Skin of body (tissue), 2 donors: ENCODE results near the gene TSPAN4. TPM values are rescaled to one million over a fixed set of nuclear protein-coding genes. Genes with fewer than 3 reads are reported as not detected.

Experiments
- DNase-seq: peaks from one replicate; lab custom pipeline; 2025; lab: John Stamatoyannopoulos, UW
- total RNA-seq: library from RNA; depleted of rRNA; stranded (reverse); fragments of >200 nt; gene quantifications from one replicate; pipeline ENCODE4 v1.2.3, GENCODE V29; 2014

TSPAN4 gene
- total RNA-seq, 1 donor from 2014 or later, result 35.8 TPM

DNA sequence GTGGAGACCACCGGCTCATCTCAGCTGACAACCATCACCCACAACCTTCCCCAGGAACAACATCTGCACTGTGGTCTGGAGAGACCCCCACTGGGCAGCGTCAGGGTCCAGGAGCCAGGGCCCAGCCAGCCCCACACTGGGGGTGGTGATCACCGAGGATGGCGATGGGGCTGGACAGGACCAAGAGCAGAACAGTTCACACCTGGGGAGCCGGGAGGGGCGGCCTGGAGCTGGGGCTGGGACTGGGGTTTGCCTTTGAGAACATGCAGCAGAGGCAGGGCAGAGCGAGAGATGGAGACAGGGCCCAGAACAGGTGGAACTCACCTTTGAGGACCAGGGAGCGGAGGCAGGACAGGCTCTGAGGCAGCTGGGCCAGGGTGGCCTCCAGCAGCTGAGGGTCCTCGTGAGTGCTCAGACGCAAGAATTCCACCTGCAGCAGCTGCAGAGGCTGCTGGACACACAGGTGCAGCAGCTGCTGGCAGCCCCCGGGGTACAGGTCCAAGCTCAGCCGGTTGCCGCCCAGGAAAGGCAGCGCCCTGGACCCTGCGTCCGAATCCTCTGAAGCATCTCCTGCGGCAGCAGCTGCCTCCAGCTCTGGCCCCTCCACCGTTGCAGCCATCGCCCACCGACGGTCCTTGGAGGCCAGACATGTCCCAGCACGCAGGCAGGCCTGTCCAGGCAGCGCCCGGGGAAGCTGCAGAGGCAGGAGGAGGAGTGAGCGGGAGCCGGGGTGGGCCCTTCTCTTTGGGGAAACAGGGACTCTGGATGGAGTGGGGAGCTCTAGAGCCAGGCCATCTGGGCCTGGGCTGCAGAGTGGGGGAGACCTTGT, 38.7 kb upstream of the TSPAN4 start:
- no peak for DNase-seq

DNA sequence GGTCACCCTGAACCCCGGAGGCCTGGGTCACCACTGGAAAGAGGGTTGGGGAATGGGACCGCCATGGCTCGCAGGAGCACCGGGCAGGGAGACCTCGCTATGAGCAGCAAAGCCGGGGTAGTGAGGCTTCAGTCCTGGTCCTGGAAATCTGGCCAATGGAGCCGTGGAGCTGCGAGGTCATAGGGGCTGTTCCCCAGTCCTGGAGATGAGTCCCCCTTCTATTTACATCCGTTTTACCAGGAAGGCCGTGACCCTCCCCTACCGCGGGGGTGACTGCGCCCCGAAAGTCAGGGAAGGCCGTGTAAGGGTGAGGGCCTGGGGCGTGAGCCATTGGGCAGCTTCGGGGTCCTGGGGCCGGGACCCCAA, 38.1 kb upstream of the TSPAN4 start:
- no peak for DNase-seq

DNA sequence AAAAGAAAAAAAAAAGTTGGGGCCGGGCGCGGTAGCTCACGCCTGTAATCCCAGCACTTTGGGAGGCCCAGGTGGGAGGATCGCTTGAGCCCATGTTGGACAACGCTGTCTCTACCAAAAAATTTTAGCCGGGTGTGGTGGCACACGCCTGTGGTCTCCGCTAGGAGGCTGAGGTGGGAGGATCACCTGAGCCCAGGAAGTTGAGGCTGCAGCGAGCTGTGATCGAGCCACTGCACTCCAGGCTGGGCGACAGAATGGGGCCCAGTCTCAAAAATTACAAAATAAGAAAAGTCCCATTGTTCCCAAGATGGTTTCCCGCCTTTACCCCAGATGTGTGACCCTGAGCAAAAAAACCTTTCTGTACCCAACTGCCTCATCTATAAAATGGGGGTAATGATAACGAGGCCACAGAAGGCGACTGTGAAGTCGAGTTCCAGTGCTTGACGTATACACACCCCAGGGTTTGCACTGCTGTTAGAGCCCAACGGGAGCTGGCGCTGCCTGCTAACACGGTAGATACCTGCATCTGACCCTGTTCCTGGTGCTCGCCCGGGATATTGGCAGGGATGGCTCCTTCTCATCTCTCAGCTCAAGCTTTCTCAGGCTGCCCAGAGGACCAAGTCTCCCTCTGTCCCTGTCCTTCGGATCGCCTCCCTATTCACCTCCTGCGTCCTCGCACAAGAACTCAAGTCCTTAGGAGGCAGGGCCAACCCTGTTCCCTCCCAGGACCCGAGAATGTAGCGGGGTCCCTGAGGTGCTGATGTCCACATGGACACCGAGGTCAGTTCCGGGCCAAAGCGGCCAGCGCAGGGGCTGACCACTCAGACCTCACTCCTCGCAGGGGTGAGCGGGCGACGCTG, 34.0 kb upstream of the TSPAN4 start:
- DNase-seq, result no peak

DNA sequence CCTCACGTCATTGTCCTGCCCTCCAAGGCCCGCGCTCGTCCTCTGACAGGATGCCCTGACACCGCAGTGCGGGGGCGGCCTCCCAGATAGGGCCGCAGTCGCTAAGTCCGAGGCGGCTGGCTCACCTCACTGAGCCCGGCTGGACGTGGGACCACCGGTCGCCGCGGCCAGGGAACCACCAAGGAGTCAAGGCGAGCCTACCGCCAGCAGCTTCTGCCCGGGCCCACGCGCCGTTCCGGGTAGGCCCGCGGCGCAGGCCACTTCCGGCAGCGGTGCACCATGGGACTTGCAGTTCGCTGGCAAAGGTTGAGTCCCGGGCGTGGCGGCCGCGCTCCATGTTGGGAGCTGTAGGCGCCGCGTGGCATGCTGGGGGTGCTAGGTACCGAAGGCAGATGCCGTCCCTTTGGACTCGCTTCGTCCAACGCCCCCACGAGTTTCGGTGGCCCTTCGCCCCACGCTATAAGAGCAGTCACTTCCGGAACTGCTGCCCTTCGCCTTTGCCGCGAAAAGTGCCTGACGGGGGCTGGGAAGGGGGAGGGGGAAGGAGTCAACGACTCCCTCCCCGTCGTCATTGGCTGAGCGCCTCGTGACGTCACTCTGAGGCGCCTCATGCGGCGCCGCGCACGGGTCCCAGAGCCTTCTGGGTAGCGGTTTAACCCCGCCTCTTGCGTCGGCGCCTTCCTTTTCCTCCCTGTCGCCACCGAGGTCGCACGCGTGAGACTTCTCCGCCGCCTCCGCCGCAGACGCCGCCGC, 33.2 kb upstream of the TSPAN4 start, which contains the start of gene RPLP2:
Gene RPLP2, plus strand, starts transcription at position 681 of the 753 bp plus-strand sequence. CDS start 268 bp downstream, outside the sequence.
- peak; percentile 99 for DNase-seq

DNA sequence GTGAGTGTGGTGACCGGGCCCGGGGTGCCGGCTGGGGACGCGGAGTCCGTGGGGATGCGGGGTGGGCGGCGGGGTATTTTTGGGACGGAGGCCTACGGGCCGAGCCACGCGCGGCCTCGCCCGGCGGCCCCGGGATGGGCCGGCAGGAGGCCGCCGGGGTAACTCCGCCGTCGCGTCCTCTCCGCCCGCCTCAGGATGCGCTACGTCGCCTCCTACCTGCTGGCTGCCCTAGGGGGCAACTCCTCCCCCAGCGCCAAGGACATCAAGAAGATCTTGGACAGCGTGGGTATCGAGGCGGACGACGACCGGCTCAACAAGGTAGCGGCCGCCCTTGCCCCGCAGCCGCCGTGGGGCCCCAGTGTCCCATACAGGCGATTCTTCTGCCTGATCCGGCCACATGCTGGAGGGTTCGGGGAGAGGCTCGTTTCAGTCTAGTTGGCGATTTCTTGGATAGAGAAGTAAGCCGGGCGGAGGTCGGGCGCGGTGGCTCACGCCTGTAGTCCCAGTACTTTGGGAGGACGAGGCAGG, 32.5 kb upstream of the TSPAN4 start:
- no peak for DNase-seq

DNA sequence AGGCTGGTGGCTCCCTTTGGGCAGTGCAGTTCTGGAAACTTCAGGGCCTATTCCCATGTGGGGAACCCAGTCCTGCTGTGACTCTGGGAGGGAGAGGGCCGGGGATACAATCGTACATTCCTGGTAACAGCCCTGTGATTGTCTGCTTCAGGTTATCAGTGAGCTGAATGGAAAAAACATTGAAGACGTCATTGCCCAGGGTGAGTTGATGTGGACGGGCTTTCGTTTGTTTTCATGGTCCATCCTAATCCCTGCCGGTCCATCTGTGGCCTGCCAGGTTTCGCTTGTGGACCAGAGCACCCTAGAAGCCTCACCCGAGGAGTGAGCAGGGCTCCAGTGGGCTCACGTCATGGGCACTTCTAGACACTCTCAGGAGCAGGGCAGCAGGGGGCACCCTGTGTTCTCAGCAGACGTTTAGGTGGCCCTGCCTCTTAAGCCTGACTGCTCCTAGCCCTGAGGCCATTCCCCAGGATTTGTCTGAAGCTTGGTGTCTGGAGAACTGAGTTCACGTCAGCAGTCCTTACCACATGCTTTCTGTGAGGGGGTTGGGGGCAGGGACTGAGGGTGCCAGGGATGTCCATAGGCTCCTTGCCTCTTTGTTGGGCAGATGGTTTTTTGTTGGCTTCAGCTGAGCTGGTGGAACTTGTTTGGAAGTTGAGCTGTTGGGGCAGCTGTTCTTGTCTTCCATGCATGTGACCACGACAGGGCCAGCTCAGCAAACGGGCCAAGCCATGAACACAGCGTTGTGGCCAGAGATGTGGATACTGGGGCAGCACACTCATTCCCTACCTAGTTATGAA, 31.0 kb upstream of the TSPAN4 start:
- no peak for DNase-seq

DNA sequence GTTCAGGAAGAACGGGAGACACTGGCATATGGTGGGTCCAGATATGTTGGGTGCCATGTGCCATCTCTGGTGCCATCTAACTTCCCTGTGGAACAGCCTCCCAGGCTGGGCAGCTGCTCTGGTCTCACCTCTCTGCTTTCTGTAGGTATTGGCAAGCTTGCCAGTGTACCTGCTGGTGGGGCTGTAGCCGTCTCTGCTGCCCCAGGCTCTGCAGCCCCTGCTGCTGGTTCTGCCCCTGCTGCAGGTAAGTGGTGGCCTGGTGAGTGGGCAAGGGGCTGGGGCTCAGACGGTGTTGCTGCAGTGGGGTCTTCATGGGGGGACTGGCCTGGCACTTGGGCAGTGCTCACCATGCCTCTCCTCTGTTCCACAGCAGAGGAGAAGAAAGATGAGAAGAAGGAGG, 30.3 kb upstream of the TSPAN4 start:
- no peak for DNase-seq

DNA sequence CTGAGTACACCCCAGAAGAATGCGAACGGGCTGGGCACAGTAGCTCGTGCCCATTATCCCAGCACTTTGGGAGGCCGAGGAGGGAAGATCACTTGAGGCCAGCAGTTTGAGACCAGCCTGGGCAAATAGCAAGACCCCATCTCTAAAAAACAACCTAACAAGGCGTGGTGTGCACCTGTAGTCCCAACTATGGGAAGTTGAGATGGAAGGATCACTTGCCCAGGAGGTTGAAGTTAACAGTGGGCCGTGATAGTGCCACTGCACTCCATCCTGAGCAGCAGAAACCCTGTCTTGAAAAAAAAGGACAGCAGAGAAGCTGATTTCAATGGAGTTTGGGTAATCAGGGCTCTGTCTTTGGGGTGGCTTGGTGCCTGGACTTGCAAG, 29.6 kb upstream of the TSPAN4 start:
- DNase-seq, result no peak

DNA sequence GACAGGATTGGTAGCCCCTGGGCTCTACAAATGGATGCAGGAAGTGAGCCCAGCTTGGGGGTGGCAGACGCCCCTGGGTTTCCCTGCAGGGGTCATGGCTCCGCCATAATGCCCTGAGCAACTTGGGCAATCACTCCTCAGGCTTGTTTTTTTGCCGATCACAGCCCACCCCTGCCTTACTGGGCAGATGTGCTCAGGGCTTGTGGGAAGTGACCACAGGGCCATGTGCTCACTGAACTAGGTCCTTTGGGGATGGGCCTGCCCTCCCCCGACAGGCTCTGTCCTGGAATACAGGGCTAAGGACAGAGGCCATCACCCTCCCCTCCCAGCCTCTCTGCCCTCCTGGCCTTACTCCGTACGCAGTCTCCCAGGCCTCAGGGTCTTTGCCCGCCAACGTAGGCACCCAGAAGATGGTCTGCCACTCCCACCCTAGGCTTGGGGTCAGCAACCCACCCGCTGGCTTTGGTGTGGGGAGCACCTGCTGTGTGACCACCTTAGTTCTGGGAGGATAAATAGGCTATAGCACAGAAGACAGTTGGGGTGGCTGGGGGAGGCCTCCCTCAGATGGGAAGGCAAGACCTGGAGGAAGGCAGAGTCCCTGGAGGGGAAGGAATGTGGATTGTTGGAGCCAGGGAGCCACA, 29.1 kb upstream of the TSPAN4 start:
- DNase-seq, result no peak

DNA sequence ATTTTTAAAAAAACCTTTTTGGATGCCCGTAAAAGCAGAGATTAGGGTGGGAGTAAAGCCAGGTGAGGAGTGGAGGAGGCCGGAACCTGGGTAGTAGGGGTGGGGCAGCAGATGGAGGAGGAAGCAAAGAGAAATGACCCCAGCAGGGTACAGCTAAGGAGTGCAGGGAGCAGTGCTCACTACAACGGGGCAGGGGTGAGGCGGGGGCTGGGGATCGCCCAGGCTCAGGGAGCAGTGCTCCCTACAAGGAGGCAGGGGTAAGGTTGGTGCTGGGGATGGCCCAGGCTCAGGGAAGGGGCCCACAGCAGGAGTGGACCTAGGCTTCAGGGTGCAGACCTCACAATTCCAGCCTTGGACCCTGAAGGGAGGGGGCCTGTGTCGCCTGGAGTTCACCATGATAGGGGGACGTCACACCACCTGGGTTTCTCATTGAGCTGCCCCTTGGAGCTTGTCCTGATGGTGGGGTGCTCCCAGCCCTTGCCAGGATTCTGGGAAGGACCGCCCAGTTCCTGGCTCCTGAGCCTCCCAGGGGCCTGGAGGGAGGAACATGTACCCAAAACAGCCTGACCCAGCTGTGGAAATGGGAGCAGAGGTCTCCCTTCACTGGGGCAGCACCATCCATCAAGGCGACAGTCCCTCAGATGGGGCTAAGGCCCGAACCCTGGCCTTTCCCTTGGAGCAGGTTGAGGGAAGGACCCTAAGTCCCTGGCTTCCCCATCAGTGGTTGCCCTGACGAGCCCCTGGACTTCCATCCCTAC, 26.8 kb upstream of the TSPAN4 start:
- DNase-seq, result no peak

DNA sequence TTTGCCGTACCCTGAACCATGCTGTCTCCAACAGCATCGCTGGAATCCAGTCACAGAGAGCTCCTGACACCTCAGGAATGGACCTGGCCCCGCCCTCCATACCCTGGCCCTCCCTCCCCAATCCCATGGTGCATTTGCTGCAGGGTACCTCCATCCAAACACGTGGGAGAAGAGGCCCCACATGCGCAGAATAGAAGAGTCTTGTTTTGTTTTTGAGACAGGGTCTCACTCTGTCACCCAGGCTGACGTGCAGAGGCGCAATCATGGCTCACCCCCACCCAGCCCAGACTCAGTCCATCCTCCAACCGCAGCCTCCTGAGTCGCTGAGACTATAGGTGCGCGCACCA, 26.2 kb upstream of the TSPAN4 start:
- DNase-seq, result no peak

DNA sequence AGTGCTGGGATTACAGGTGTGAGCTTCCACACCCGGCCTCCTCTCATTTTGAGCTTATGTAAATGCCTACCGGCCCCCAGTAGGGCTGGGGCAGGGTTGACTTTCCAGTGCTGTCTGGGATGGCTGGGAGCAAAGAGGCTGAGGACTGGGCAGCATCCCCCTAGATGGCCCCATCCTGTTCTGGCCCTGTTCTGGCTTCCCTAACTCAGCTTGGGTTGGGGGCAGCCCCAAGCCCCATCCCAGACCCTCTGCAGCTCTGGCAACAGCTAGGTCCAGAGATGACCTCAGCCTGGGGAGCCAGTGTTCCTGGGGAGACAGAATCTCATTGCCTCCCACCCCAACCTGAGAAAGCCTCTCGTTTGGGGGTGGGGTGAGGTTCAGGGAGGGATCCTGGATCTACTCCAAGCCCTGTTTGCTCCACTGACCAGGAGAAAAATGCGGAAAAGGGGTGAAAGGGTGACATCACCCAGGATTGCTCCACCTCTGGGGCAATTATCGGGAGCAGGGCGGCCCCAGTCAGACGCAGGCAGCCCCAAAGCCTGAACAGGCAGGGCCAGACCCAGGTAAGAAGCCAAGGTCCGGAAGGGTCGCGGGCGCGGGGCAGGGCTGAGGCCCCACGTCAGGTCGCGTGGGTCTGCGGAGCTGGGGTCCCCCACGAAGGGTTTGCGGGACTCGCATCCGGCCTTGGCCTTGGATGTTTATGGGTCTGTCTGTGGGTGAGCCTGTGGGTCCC, 24.1 kb upstream of the TSPAN4 start, which contains the start of gene PNPLA2:
Gene PNPLA2, plus strand, starts transcription at position 519 of the 733 bp plus-strand sequence. CDS start 805 bp downstream, outside the sequence.
- DNase-seq, result no peak

DNA sequence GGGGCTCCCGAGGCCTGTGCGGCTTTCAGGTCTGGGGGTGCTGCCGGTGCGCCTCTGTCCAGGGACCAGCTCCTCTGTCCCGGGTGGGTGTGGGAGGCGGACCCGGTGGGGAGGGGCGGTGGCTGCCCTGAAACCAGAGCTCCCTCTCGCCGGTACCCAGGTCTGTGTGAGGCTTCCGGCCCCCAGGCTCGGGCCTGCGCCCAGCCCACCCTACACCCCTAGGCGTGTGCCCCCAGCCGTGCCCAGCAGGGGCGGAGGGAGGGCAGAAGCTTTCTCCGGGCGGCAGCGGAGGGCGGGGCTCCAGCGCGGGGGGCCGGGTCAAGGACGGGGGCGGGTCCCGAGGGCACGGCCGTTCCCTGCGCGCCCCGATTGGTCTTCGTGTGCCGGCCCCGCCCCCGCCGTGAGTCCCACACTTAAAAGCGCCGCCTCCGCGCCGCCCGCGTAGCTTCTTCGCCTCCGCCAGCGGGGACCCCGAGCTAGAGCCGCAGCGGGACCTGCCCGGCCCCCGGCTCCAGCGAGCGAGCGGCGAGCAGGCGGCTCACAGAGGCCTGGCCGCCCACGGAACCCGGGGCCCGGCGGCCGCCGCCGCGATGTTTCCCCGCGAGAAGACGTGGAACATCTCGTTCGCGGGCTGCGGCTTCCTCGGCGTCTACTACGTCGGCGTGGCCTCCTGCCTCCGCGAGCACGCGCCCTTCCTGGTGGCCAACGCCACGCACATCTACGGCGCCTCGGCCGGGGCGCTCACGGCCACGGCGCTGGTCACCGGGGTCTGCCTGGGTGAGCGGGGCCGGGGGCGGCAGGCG, 23.3 kb upstream of the TSPAN4 start:
- DNase-seq, result peak; percentile 67

DNA sequence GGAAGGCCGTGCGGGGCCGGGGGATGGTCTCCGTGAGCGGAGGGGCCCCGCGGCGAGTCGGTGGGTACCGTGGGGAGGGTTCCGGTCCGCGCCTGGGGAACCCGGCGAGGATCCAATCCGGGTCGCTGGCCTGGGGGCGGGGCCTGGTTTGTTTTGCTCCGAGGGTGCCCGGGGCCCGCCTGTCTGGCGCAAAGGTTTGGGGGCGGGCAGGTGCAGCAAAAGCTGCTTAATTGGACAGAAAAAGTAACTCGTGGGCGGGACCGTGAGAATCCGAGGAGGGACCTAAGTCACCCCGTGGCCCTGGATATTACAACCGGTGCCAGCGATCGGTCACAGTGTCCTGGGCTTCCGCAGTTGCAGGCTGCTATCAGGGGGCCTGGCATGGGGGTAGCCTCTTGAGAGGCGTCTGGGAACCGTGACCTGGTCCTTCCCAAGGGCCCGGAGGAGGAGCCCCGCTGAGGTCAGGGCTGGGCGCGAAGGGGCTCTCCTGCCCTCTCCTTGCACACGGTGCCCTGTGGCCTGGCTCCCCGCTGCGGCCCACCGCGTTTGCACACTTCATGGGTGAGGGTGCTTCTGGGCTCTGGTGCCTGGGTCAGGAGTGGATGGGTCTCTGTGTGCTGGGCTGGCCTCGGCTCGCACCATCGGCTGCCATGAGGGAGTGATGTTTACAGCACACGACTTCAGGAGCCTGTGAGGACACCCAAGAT, 22.6 kb upstream of the TSPAN4 start:
- DNase-seq, result no peak

DNA sequence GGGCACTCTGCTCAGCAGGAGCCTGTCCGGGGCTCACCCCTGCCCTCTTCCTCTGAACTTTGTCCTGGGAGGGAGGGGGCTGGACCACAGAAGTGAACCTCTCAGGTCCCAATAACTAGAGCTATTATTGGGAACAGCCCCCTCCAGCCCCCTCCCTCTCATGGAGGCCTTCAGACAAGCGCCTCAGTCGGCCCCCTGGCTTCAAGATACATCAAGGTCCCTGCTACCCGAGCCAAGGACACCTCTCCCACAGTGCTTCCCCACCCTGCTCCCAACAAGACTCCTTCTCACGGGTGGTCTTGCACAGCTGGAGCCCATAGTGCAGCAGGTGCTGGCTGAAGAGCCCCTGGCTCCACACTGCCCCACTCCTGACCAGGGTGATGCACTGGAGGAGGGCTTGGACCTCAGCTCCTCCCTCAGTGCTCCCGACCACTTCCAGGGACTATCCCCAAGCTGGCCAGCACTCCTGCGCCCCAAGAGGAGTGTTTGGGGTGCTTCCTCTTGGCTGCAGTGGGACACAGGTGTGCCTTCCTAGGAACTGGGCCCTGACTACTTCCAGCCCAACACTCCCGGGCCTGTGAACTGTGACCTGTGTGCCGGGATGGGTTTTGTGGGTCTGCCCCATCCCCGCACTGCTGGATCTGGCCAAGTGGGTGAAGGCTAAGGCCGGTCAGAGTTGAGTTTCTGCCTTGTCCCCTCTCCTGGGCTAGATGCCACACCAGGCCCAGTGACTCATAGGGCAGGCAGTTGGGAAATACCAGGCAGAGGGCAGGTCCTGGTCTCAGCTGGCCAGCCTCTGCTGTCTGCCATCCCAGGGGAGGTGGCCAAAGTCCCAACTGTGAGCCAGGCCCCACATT, 21.8 kb upstream of the TSPAN4 start:
- DNase-seq, result no peak
